Measurements from ENCODE around the gene LRRK2.

- TF ChIP-seq CTCF (IDR thresholded peaks at IDR 0.05) (no peak), POLR2A (IDR thresholded peaks at IDR 0.05) (no peak), EP300 (IDR thresholded peaks at IDR 0.05) (no peak)
Measured at GRCh38 chr12:40185303-40185693, 39.5 kb upstream of the LRRK2 start.

Data from suprapubic skin (tissue), 3 donors.